GM12801 (cell line): ENCODE results near the gene MMP20.

Experiments used
- TF ChIP-seq, protein P1 (sequence below): IDR thresholded peaks from one replicate; pipeline ENCODE4 v1.5.1; 2011; ENCODE audit warnings: control low read depth; ENCODE audit not compliant: insufficient read length; ENCODE audit errors: extremely low read depth

MMP20 gene

DNA sequence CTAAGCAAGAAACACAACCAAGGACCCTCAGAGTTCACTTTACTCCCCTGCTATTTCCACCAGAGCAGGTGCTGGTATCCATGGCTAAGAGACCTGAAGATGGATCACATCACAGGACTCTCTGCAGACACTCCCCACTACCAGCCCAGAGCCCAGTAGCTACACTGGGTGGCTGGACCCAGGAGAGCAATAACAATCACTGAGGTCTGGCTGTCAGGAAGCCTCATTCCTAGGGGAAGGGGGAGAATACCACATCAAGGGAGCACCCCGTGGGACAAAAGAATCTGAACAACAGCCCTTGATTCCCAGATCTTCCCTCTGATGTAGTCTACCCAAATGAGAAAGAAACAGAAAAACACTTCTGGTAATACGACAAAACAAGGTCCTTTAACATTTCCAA, 85.6 kb downstream of the MMP20 start:
- TF ChIP-seq, protein P1, sequence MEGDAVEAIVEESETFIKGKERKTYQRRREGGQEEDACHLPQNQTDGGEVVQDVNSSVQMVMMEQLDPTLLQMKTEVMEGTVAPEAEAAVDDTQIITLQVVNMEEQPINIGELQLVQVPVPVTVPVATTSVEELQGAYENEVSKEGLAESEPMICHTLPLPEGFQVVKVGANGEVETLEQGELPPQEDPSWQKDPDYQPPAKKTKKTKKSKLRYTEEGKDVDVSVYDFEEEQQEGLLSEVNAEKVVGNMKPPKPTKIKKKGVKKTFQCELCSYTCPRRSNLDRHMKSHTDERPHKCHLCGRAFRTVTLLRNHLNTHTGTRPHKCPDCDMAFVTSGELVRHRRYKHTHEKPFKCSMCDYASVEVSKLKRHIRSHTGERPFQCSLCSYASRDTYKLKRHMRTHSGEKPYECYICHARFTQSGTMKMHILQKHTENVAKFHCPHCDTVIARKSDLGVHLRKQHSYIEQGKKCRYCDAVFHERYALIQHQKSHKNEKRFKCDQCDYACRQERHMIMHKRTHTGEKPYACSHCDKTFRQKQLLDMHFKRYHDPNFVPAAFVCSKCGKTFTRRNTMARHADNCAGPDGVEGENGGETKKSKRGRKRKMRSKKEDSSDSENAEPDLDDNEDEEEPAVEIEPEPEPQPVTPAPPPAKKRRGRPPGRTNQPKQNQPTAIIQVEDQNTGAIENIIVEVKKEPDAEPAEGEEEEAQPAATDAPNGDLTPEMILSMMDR, result no peak

DNA sequence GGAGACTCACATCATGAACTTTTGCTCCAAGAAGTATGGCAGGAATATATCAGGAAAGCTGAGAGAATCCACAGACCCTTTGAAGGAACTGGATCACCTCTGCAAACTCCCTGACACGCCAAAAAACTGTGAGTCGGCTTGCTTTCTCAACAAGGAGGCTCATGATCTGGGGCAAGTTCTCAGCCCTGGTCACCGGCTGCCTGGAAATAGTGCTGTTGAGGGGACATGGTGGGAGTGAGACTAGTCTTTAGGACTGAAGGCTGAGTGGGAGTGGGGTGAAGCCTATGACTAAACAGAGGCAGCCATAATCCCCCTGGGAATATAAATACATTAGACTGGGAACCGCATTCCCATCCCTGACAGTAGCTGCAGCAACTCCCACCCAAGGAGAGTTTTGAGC, 86.2 kb downstream of the MMP20 start:
- TF ChIP-seq, protein P1, result no peak

DNA sequence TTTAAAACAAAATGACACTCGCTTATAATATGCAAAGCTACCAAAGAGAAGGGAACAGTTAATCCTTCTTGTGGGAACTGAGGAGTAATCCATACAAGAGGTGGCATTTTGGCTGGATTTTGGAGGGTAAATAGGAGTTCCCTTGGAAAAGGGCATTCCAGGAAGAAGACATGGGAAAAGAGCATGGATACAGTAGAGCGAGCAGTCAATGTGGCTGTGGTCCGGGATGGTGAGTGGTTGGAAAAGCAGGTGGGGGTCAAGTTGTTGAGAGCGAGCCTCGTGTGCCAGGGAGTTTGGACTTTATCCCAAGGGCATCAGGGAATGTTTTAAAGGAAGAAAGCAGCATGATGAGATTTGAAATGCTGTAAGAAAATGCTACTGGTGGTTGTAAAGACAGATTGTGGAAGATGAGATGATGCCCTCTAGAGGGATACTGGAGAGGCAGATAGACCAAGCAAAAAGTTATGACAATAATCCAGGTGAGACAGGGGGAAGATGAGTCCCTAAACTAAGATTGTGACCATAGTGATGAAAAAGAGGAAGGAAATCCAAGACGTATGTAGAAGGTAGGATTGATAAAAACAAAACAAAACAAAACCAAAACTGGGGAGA, 90.8 kb downstream of the MMP20 start:
- TF ChIP-seq, protein P1, result no peak

DNA sequence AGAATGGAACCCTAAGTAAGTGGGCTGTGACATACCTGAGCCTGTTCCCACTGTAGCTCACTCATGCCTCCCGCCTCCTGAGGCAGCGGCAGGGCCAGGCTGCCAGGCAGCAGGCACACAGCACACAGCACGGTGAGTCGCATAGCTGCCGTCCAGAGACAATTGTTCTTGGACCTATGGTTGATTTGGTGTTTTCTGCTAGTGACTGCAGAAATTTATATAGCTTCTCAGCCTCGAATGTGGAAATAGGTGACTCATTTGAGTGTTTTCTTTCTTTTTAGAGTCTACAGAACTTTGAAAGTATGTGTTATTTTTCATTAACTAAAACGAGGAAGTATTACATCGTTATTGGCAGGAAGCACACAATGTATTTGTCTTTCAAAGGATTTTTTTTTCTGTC, 94.6 kb downstream of the MMP20 start, which contains the start of gene MMP7:
Gene MMP7 (minus strand): TSS at position 190 of the 400 bp plus-strand sequence. CDS start 47 bp downstream, at position 143.
- TF ChIP-seq, protein P1, result no peak

DNA sequence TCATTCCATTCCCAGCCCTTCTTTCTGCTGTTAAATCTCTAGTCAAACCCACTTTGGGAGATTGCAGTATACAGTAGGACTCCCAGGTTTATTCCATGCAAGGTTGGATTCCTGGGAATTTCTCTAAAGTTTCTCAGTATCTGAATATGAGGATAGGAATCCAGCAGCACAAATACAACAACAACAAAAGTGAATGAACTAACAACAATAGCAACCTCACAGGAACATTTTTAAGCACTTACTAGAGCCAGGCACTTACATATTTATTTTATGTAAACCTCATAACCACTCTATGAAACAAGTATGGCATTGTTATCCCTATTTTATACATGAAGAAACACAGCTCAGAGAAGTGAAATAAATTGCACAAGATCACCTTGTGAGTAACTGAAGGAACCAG, 96.5 kb downstream of the MMP20 start:
- TF ChIP-seq, protein P1, result no peak

DNA sequence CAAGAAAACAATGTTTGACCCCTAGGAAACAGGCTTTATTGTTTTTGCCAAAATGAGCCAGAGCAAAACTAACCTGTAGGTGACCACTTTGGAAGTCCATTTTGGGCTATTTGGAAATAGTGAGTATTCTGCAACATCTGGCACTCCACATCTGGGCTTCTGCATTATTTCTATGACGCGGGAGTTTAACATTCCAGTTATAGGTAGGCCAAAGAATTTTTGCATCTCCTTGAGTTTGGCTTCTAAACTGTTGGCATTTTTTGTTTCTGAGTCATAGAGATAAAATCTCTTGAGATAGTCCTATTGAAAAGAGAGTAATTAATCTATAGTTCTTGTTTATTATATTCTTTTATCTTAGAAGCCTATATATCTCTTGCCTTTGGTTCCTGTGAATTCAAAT, 97.4 kb downstream of the MMP20 start:
- TF ChIP-seq, protein P1, result no peak

DNA sequence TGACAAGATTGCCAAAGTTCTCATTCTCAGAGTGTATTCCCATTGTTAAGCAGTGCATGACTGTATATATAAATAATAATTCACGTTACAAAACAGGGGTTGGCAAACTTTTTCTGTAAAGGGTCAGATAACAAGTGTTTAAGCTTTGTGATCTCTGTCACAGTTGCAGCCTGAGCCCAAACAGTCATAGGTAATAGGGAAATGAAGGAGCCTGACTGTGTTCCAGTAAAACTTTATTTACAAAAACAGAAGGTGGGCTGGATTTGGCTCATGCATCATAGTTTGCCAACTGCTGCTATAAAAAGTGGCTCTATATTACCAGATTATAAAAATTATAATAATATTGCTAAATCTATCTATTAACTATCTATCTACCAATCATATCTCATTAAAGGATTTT, 98.1 kb downstream of the MMP20 start:
- TF ChIP-seq, protein P1, result no peak
